Smooth muscle cell (in vitro differentiated cells): ENCODE measurements around the gene DDX49. TPM values are rescaled to one million over a fixed set of nuclear protein-coding genes. Genes with fewer than 3 reads are reported as not detected.

ENCODE experiments used
- DNase-seq: peaks from one replicate; lab custom pipeline; 2025; ENCODE audit not compliant: unreplicated experiment; lab: John Stamatoyannopoulos, UW
- H2AFZ ChIP-seq: fragments of 200-600 bp; sonication (generic); 2 replicates; pipeline ENCODE4 v1.6.0; 2016; ENCODE audit warnings: antibody characterized with exemption, low read depth, mild to moderate bottlenecking
- H3F3A ChIP-seq: fragments of 200-600 bp; sonication (generic); 2 replicates; pipeline ENCODE4 v1.6.0; 2017; ENCODE audit warnings: antibody characterized with exemption, low read depth
- H3K27ac ChIP-seq: fragments of 200-600 bp; sonication (generic); 2 replicates; pipeline ENCODE4 v1.5.1; 2016; ENCODE audit warnings: low read depth, mild to moderate bottlenecking
- H3K27me3 ChIP-seq: fragments of 200-600 bp; sonication (generic); 2 replicates; pipeline ENCODE4 v1.6.1; 2016; ENCODE audit warnings: low read depth, mild to moderate bottlenecking
- H3K36me3 ChIP-seq: fragments of 200-600 bp; sonication (generic); 2 replicates; pipeline ENCODE4 v1.5.1; 2016; ENCODE audit warnings: low read depth
- H3K4me1 ChIP-seq: fragments of 200-600 bp; sonication (generic); 2 replicates; pipeline ENCODE4 v1.5.1; 2016; ENCODE audit warnings: low read depth
- H3K4me2 ChIP-seq: fragments of 200-600 bp; sonication (generic); 2 replicates; pipeline ENCODE4 v1.6.0; 2016; ENCODE audit warnings: mild to moderate bottlenecking
- H3K4me3 ChIP-seq: fragments of 200-600 bp; sonication (generic); 2 replicates; pipeline ENCODE4 v1.5.1; 2016; ENCODE audit warnings: mild to moderate bottlenecking
- H3K79me2 ChIP-seq: fragments of 200-600 bp; sonication (generic); 2 replicates; pipeline ENCODE4 v1.6.0; 2016; ENCODE audit warnings: low read depth, mild to moderate bottlenecking
- H3K9ac ChIP-seq: fragments of 200-600 bp; sonication (generic); 2 replicates; pipeline ENCODE4 v1.6.0; 2016; ENCODE audit warnings: low read depth
- H3K9me3 ChIP-seq: fragments of 200-600 bp; sonication (generic); replicated peaks from 2 replicates; pipeline ENCODE4 v1.5.1; 2016; ENCODE audit warnings: low read depth
- H4K20me1 ChIP-seq: fragments of 200-600 bp; sonication (generic); 2 replicates; pipeline ENCODE4 v1.6.0; 2016; ENCODE audit warnings: low read depth
- WGBS: methylation state at CpG from one replicate; pipeline ENCODE4 v1.1.7; 2016; ENCODE audit warnings: low lambda C conversion rate; 5-methylcytosine and 5-hydroxymethylcytosine counted together
- polyA plus RNA-seq: library from polyadenylated mRNA; unstranded; fragments of >200 nt; fragmentation: Nextera tagmentation; extraction: Ambion mirVana; gene quantifications from 2 replicates; pipeline ENCODE4 v1.2.1, GENCODE V29; 2016
- total RNA-seq: library from RNA; depleted of rRNA; stranded (reverse); fragments of >200 nt; gene quantifications from 2 replicates; pipeline ENCODE4 v1.2.3, GENCODE V29; 2014
- TF ChIP-seq, protein P1 (sequence below): fragments of 200-600 bp; sonication (generic); IDR thresholded peaks from 2 replicates; pipeline ENCODE4 v1.5.1; 2017; ENCODE audit warnings: borderline replicate concordance, mild to moderate bottlenecking, antibody characterized with exemption; ENCODE audit not compliant: insufficient read depth, poor library complexity, severe bottlenecking

DDX49 gene
- total and polyA plus RNA-seq, 2 experiments from 2014 or later: 36.1 to 39.6 TPM

- Histone ChIP-seq H3K4me2 (peak within 1 kb of the TSS; percentile 96), H3K27ac (no peak within 1 kb of the TSS), H2AFZ (no peak within 1 kb of the TSS), H3K9me3 (no peaks in the 10 kb centered on the region), H3K4me3 (peak within 1 kb of the TSS; percentile 59), H3K36me3 (no peaks in the 10 kb centered on the region), H3K4me1 (peaks cover 9% of the 10 kb centered on the region), H3F3A (no peaks in the 10 kb centered on the region), H4K20me1 (peaks cover 11% of the 10 kb centered on the region), H3K9ac (no peak within 1 kb of the TSS), H3K79me2 (no peaks in the 10 kb centered on the region), H3K27me3 (no peaks in the 10 kb centered on the region)
- DNase-seq: no peak
- WGBS: 2% methylated on average over 24 of the region's 89 CpGs
- TF ChIP-seq, protein P1, sequence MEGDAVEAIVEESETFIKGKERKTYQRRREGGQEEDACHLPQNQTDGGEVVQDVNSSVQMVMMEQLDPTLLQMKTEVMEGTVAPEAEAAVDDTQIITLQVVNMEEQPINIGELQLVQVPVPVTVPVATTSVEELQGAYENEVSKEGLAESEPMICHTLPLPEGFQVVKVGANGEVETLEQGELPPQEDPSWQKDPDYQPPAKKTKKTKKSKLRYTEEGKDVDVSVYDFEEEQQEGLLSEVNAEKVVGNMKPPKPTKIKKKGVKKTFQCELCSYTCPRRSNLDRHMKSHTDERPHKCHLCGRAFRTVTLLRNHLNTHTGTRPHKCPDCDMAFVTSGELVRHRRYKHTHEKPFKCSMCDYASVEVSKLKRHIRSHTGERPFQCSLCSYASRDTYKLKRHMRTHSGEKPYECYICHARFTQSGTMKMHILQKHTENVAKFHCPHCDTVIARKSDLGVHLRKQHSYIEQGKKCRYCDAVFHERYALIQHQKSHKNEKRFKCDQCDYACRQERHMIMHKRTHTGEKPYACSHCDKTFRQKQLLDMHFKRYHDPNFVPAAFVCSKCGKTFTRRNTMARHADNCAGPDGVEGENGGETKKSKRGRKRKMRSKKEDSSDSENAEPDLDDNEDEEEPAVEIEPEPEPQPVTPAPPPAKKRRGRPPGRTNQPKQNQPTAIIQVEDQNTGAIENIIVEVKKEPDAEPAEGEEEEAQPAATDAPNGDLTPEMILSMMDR: no peak
Observed at GRCh38 chr19:18895824-18896341, 23.6 kb upstream of the DDX49 start, which contains the start of gene CERS1. Gene CERS1, minus strand, starts transcription at chr19:18896158. Its CDS starts 86 bp downstream, at chr19:18896072.

DNA sequence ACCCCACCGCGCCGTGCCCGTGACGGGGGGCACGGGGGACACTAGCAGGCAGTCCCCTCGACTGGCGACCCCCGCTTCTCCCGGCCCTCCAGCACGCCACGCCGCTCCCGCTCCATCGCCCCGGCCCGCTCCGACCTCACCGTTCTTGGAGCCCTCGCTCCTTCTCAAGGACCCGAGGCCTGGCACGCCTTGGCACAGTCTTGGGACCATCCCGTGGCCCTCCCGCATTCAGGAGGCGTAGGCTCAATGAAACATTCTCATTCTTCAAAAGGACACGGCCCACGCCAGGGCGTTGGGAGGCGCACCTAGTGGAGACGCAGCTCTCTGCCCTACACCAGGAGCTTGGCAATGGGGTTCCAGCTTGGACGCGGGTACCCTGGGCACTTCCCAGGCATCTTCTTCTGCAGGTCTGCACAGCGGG lies 23.1 kb upstream of the DDX49 start:
- no peak for DNase-seq
- Histone ChIP-seq H3K9me3 (no peaks in the 10 kb centered on the region), H3K9ac (no peak overlapping the region), H4K20me1 (peaks cover 16% of the 10 kb centered on the region), H3K27me3 (no peaks in the 10 kb centered on the region), H3K4me3 (peak overlapping the region; percentile 34), H3K4me2 (peak overlapping the region; percentile 82), H3F3A (no peaks in the 10 kb centered on the region), H2AFZ (no peak overlapping the region), H3K79me2 (no peaks in the 10 kb centered on the region), H3K36me3 (no peaks in the 10 kb centered on the region), H3K27ac (no peak overlapping the region), H3K4me1 (peaks cover 9% of the 10 kb centered on the region)
- WGBS: 52% methylated on average over 15 of the region's 33 CpGs
- TF ChIP-seq, protein P1: no peak

DNA sequence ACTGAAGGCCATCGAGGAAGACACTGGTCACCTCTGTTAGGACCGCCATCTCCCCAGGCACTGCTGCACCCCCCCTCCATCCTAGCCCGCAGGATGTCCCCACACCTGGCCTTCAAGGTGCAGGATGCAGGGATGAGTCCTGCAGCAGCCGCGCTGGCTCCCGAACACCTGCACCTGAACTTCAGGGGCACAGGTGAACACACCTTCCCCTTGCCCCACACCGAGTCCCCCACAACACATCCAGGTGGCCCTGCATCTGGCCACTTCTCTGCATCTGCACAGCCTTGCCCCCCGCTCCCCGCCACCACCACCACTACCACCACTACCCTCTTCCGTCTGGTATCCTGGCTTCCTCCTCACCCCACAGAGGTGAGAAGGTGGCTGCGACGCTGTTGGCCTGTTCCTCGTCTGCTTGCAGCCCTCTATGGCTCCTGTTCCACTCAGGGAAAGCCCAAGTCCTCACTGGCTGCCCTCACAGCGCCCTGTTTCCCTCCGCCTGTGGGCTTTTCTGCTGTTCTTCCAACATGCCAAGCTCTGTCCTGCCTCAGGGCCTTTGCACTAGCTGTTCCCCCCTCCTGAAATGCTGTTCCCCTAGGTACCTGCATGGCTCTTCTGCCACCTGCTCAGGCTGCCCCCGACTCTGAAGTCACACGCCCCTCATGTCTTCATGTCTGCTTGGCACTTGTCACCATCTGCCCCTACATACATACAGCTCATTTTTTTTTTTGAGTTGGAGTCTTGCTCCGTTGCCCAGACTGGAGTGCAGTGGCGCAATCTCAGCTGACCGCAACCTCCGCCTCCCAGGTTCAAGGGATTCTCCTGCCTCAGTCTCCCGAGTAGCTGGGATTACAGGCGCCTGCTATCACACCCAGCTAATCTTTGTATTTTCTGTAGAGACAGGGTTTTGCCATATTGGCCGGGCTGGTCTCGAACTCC lies 22.2 kb upstream of the DDX49 start:
- WGBS: 92% methylated on average over 25 of the region's 25 CpGs
- no peaks in the 10 kb centered on the region for H3K79me2 ChIP-seq
- no peak overlapping the region for H3K4me2 ChIP-seq
- H3K27me3 ChIP-seq: no peaks in the 10 kb centered on the region
- H3K36me3 ChIP-seq: no peaks in the 10 kb centered on the region
- H3K4me1 ChIP-seq: peaks cover 9% of the 10 kb centered on the region
- H3K9ac ChIP-seq: no peak overlapping the region
- no peaks in the 10 kb centered on the region for H3K9me3 ChIP-seq
- TF ChIP-seq, protein P1: no peak
- H3F3A ChIP-seq: no peaks in the 10 kb centered on the region
- H3K27ac ChIP-seq: no peak overlapping the region
- H4K20me1 ChIP-seq: peaks cover 16% of the 10 kb centered on the region
- no peak overlapping the region for H3K4me3 ChIP-seq
- DNase-seq: no peak
- H2AFZ ChIP-seq: no peak overlapping the region
